ENCODE data around the gene TMEM120A.
A peak's percentile ranks its signal among the peaks of the same experiment; 100 is the strongest.

Gene TMEM120A

GRCh38 chr7:75993689-75994387 lies 557 bp downstream of the TMEM120A start:
- DNase-seq = peak; percentile 79

GRCh38 chr7:75992083-75992755 lies 2.2 kb downstream of the TMEM120A start:
- no peak for DNase-seq

GRCh38 chr7:75991531-75992082 lies 2.8 kb downstream of the TMEM120A start:
- DNase-seq = no peak

GRCh38 chr7:75989500-75990388 lies 4.7 kb downstream of the TMEM120A start:
- no peak for DNase-seq

- no peak for DNase-seq
These were observed 5.6 kb downstream of the TMEM120A start for GRCh38 chr7:75988568-75989499.

- DNase-seq = no peak
These were observed 6.4 kb downstream of the TMEM120A start for GRCh38 chr7:75987805-75988567.

- DNase-seq = no peak
These were observed 7.2 kb downstream of the TMEM120A start for GRCh38 chr7:75987026-75987804.

- DNase-seq = no peak
These were observed 8.1 kb downstream of the TMEM120A start for GRCh38 chr7:75986147-75986781.

- no peak for DNase-seq
These were observed 8.8 kb downstream of the TMEM120A start for GRCh38 chr7:75985518-75986146.

GRCh38 chr7:75985009-75985517 lies 9.3 kb downstream of the TMEM120A start:
- no peak for DNase-seq

- DNase-seq = no peak
These were observed 10.0 kb downstream of the TMEM120A start for GRCh38 chr7:75984130-75985008.

- DNase-seq = no peak
These were observed 10.8 kb downstream of the TMEM120A start for GRCh38 chr7:75983471-75984129.

GRCh38 chr7:75982306-75983064 lies 11.9 kb downstream of the TMEM120A start:
- no peak for DNase-seq

- no peak for DNase-seq
These were observed 12.7 kb downstream of the TMEM120A start for GRCh38 chr7:75981453-75982305.

GRCh38 chr7:75981203-75981452 lies 13.3 kb downstream of the TMEM120A start:
- DNase-seq = no peak

All from 8988T (cell line).